Peyer's patch (tissue), 4 donors: Measurements from ENCODE around the gene SLC40A1. TPM values are rescaled to one million over a fixed set of nuclear protein-coding genes. Genes with fewer than 3 reads are reported as not detected.
A peak's percentile ranks its signal among the peaks of the same experiment; 100 is the strongest.

ENCODE experiments used
- DNase-seq, 3 donors: peaks; one replicate each; pipeline ENCODE4 v3.0.0-alpha.2; 2017 to 2019
- H3K27ac ChIP-seq, 4 donors: fragments of 200-600 bp; sonication (generic); one replicate each; pipeline ENCODE4 v1.5.1; 2016 to 2019
- H3K27me3 ChIP-seq, 2 donors: fragments of 200-600 bp; sonication (generic); one replicate each; pipeline ENCODE4 v1.5.1; 2019
- H3K36me3 ChIP-seq, 3 donors: fragments of 200-600 bp; sonication (generic); one replicate each; pipeline ENCODE4 v1.5.1; 2016 to 2019
- H3K4me1 ChIP-seq, 4 donors: fragments of 200-600 bp; sonication (generic); one replicate each; pipeline ENCODE4 v1.5.1; 2016 to 2019
- H3K4me3 ChIP-seq, 4 donors: fragments of 200-600 bp; sonication (generic); 1 replicate in 3 of 4; 2 replicates in 1 of 4; pipeline ENCODE4 v1.5.1; 2016 to 2019; ENCODE audit warnings: mild to moderate bottlenecking in 1 of 4
- H3K9me3 ChIP-seq, 4 donors: fragments of 200-600 bp; sonication (generic); one replicate each; pipeline ENCODE4 v1.5.1; 2016 to 2019; ENCODE audit warnings: mild to moderate bottlenecking in 1 of 4
- CTCF ChIP-seq, 6 experiments: fragments of 450-650 bp in 4 of 6; fragments of 200-600 bp in 2 of 6; sonication (generic) in 1 of 6; IDR thresholded peaks; one replicate each; pipeline ENCODE4 v1.5.1; 2017 to 2019; ENCODE audit warnings: antibody characterized with exemption in 6 of 6, mild to moderate bottlenecking in 3 of 6, moderate library complexity in 1 of 6
- POLR2A ChIP-seq, 2 donors: fragments of 450-650 bp; IDR thresholded peaks; one replicate each; pipeline ENCODE4 v1.5.1; 2017; ENCODE audit warnings: antibody characterized with exemption in 2 of 2, mild to moderate bottlenecking in 2 of 2, moderate library complexity in 2 of 2
- total RNA-seq, 4 donors: library from RNA; depleted of rRNA; stranded (reverse); fragments of >200 nt; gene quantifications; one replicate each; pipeline ENCODE4 v1.1.0, GENCODE V29; 2016

Gene SLC40A1
- total RNA-seq, 4 donors from 2014 or later, result 69.8 to 208 (median 149) TPM

GRCh38 chr2:189553504-189554088, 27.0 kb downstream of the SLC40A1 start:
- H3K27me3 ChIP-seq, result no peaks in the 10 kb centered on the region
- no peaks in the 10 kb centered on the region for H3K36me3 ChIP-seq
- H3K9me3 ChIP-seq, result no peaks in the 10 kb centered on the region
- peaks cover 0 to 41% (median 3%) of the 10 kb centered on the region in 4 donors for H3K4me1 ChIP-seq
- no peak overlapping the region for H3K27ac ChIP-seq
- no peak for DNase-seq
- no peak for TF ChIP-seq CTCF (IDR thresholded peaks at IDR 0.05)
- no peak for TF ChIP-seq POLR2A (IDR thresholded peaks at IDR 0.05)
- H3K4me3 ChIP-seq, result no peak overlapping the region

GRCh38 chr2:189552991-189553404, 27.6 kb downstream of the SLC40A1 start:
- Histone ChIP-seq H3K4me1 (peaks cover 0 to 41% (median 3%) of the 10 kb centered on the region in 4 donors), H3K27ac (no peak overlapping the region), H3K27me3 (no peaks in the 10 kb centered on the region)

GRCh38 chr2:189552334-189552990, 28.1 kb downstream of the SLC40A1 start:
- Histone ChIP-seq H3K9me3 (no peaks in the 10 kb centered on the region), H3K27ac (peak overlapping the region in 2 of 4 donors; percentile 3 to 19), H3K36me3 (no peaks in the 10 kb centered on the region), H3K4me1 (peaks cover 0 to 38% (median under 1%) of the 10 kb centered on the region in 4 donors), H3K27me3 (no peaks in the 10 kb centered on the region), H3K4me3 (no peak overlapping the region)
- DNase-seq, result no peak
- no peak for TF ChIP-seq CTCF (IDR thresholded peaks at IDR 0.05)
- TF ChIP-seq POLR2A (IDR thresholded peaks at IDR 0.05), result no peak

More at GRCh38 chr2:189552991-189553404, 27.6 kb downstream of the SLC40A1 start:
- TF ChIP-seq CTCF (IDR thresholded peaks at IDR 0.05) (no peak), POLR2A (IDR thresholded peaks at IDR 0.05) (no peak)
- no peak for DNase-seq
- H3K36me3 ChIP-seq, result no peaks in the 10 kb centered on the region
- no peaks in the 10 kb centered on the region for H3K9me3 ChIP-seq
- no peak overlapping the region for H3K4me3 ChIP-seq

- no peak for DNase-seq
- Histone ChIP-seq H3K9me3 (no peaks in the 10 kb centered on the region), H3K4me3 (no peak overlapping the region), H3K27me3 (no peaks in the 10 kb centered on the region), H3K36me3 (no peaks in the 10 kb centered on the region), H3K4me1 (peaks cover 0 to 33% (median 0%) of the 10 kb centered on the region in 4 donors), H3K27ac (peak overlapping the region in 2 of 4 donors; percentile 3 to 19)
- TF ChIP-seq POLR2A (IDR thresholded peaks at IDR 0.05) (no peak), CTCF (IDR thresholded peaks at IDR 0.05) (no peak)
Measured at GRCh38 chr2:189551808-189552207, 28.8 kb downstream of the SLC40A1 start.

- peak overlapping the region in 1 of 4 donors; percentile 23 for H3K27ac ChIP-seq
- no peaks in the 10 kb centered on the region for H3K36me3 ChIP-seq
- H3K4me3 ChIP-seq, result no peak overlapping the region
- TF ChIP-seq POLR2A (IDR thresholded peaks at IDR 0.05) (no peak), CTCF (IDR thresholded peaks at IDR 0.05) (no peak)
- no peaks in the 10 kb centered on the region for H3K9me3 ChIP-seq
- peaks cover 0 to 21% (median 0%) of the 10 kb centered on the region in 4 donors for H3K4me1 ChIP-seq
- DNase-seq, result no peak
- no peaks in the 10 kb centered on the region for H3K27me3 ChIP-seq
Measured at GRCh38 chr2:189549449-189549832, 31.1 kb downstream of the SLC40A1 start.
